SK-MEL-5 (cell line): Measurements from ENCODE around the gene OSR1. TPM values are rescaled to one million over a fixed set of nuclear protein-coding genes. Genes with fewer than 3 reads are reported as not detected.

Experiments used
- DNase-seq: peaks from one replicate; pipeline ENCODE4 v3.0.0-alpha.2; 2016; ENCODE audit warnings: low read depth, low spot score
- in situ Hi-C: cut with HindIII; loops from 2 replicates; pipeline ENCODE4 v1.10.0; 2016; ENCODE audit warnings: low sequenced_read_pairs, high pct_unique_total_duplicates, low pct_unique_long_range_greater_than_20kb
- total RNA-seq: library from RNA; depleted of rRNA; stranded (reverse); fragments of >200 nt; shearing (Covaris generic); gene quantifications from 2 replicates; pipeline ENCODE4 v1.2.3, GENCODE V29; 2014

Gene OSR1
- total RNA-seq, 1 experiment from 2014 or later: not detected

DNA sequence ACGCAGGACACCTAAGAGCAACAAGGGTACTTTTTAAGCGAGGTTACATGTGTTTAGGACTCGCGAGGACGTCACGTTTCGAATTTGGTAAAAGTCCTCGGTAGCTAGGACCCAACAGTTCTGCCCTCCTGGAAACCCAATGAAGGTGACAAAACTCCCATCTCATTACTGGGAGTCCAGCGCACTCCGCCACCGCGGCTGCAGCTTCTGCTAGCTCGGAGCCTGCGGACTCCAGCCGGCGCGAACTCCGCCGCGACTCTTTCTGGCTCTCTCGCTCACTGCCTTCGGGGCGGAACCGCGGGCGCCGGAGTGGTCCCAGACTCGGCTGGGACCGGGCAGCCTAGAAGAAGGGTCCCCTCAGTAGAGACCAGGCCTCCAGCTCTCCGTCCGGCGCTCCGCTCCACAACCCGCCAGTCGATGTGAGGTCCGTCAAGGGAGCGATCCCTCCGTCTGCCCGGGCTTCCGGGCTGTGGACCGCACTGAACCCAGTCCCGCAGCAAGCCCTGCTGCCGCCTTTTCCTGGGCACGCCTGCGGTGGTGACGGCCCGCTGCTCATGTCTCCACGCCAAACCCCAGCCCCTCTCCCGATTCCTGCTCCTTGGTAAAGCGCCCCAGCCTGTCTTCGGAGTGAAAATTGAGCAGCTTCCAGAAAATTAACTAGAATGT is 3.0 kb upstream of the OSR1 start:
- DNase-seq: no peak
- in situ Hi-C loops: no loop called here

DNA sequence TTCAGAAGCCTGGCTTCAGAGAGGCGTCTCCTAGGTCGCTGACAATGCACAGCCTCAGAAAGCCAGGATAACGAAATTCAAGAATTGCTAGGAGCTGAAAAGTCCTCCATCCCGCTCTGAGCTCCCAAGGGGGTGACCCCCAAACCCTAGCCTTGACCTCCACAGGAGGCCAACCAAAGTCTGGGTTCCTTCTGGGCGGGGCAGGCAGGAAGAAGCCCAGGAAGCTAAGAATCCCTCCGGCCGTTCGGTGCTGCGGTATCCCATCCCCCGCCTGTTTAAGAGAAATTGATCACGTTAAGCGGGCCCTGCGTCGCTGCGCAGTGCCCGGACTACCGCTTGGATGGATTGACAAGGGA is 2.5 kb upstream of the OSR1 start:
- DNase-seq: no peak
- in situ Hi-C loops: no loop called here

DNA sequence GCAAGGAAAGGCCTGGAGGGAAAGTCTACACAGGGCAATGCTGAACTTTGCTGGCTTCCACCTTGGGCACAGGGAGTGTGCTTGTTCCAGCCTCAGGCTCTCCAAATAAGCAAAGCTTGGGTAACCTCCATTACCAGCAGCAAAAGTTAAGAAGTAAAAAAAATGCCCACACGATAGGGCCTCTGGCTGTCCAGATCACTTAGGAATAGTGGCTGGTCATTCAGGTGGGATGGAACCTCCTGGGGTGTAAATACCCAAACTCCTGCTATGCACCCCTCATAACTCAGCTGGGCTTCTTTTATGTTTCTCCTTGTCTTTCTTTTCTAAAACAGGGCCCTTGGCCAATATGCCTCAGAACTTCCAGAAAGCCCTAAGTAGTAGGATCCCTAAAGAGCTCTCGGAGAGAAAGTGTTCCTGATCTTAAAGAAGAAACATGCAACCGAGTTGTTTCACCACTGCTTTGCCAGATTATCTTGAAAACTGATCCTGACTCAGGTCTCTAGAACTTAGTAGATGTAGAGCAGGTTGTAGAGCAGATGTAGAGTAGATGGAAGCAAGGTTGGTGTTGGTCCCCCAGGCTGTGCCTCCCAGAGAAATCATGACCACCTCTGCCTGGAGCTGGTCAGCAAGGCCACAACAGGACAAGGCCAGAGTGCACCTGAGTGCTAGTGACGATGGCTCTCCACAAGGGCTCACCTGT is 2.0 kb upstream of the OSR1 start:
- in situ Hi-C loops: no loop called here
- DNase-seq: no peak

DNA sequence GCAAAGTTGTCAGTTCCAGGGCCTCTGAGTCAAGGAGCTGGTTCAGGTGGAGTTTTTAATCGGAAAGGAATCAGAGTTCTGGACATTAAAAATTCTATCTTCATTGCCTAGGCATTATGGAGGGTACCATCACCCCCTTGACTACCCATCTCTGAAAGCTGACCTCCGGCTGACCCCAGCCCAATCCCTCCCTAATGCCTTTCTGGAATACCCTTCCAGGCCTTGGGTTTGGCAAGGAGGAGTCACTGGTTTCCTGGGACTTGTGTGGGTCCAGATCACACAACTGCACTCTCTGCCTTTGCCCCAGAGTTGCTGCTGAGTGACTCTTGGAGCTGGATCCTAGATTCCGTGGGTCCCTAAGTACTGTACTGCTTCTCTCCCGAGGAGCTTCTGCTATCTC is 1.0 kb upstream of the OSR1 start:
- in situ Hi-C loops: no loop called here
- no peak for DNase-seq

DNA sequence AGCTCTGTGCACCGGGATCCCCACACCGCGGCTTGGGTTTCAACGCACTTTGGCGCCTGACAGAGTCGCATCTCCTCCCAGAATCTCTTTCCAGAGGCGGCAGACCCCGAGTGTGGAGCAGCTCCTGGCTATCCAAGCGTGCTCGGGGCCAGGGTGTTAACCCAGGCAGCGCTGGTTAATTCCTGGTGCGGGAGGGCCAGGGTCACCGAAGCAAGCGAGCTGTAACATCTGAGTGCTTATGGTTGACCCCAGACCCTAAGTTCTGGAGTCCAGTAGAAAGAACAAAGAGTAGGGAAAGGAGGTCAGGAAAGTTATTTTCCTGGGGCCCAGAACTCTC is 566 bp upstream of the OSR1 start:
- DNase-seq: no peak

DNA sequence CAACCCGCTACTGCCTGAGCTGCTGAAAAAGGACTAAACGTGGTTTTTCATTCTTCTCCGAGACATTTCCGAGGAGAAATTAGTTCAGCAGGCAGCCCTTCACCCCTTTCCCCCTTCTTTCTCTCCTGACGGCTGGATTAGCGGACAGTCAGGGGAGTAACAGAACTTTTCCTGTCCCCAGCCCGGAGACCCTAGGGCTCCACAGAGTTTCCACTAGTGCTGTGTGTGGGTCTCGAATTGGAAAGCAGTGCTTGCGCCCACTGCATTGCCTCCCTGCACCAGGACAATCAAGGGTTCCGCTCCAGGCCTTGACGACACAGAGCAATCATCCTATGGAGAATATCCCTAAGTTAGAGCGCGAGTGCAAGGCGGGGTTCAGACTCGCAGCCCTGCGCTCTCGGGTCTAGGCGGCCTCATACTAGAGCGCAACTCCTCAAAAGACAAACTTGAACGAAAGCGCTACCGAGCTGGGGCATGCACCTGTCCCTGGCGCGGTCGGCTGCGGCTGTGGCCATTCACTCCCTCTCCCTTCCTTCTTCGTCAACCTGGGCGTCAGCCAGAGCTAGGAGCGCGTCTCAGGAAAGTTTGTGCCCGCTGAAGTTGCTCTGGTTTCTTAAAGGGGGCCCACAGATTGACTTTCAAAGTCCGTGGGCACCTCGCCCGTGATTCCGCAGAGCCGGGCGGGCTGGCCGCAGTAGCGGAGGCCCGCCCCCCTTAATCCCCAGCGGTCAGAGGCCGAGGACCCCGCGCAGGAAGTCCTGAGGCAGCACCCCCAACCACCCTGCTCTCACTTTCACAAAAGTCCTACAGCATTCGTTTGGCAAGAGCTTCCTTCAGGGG is 801 bp downstream of the OSR1 start:
- in situ Hi-C loops: no loop called here
- no peak for DNase-seq

More for the DNA sequence above, 566 bp upstream of the OSR1 start:
- in situ Hi-C loops: no loop called here

DNA sequence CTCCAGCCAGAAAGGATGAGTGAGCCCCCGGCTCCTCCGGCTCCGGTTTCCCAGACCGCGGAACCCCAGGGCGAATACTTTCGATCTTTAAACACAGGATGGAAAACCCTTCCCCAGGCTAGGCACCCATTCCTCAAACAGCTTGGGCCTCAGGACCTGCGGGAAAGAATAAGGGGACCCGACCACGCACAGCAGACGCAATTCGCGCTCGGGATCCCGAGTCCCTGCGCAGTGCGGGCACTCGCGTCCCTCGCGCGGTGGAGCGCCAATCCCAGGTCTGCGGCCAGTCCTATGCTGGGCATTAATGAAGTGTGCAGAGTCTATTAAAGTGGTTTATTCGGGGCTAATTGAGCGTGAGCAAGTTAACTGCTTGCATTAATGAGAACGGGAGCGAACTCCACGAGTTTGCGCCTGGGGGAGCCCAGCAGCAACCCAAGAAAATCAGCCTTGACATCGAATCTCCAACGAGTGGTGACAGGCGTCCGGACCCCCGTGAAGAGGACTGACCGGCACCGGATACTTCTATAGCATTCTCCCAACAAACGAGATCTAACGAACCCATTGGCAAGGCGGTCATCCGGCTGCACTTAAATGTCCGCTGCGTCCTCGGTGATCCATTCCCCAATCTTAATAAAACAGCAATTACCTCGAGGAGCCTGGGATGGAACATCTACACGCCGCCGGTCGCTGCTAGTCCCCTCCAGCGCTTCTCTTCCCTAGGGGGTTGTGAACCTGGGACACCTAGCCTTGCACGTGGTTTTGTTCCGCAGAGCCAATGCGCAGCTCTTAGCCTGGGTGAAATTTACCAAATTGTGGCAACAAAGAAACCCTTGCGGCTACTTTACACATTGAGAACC is 1.6 kb downstream of the OSR1 start:
- in situ Hi-C loops: no loop called here
- DNase-seq: no peak

DNA sequence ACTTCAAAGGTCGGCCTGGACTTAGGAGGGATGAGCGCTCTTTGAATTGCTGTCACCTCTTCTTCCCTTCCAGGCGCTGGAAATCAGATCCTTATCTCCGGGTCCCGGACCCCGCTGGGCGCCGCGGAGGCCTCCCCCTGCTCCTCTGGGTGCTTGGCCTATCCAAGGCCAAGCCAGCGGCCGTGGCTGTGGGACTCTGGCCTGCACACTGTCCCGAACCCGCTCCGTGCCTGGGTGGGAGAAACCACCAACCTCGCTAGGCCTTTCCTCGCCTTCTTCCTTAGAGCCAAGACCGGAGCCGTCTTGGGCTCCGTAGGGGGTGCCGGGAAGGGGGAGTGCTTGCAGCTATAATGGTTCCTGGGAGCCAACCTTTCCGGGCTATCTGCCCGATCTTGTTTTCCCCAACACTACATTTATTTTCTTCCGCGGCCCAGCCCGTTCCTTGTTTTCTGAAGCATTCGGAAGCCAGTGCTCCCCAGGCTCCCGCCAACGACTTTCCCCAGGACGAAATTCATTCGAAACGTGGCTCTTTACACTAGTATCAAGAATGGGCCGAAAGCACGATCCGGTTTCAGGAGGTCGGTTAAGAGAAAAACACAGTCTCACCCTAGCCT is 2.4 kb downstream of the OSR1 start:
- in situ Hi-C loops: no loop called here
- no peak for DNase-seq

DNA sequence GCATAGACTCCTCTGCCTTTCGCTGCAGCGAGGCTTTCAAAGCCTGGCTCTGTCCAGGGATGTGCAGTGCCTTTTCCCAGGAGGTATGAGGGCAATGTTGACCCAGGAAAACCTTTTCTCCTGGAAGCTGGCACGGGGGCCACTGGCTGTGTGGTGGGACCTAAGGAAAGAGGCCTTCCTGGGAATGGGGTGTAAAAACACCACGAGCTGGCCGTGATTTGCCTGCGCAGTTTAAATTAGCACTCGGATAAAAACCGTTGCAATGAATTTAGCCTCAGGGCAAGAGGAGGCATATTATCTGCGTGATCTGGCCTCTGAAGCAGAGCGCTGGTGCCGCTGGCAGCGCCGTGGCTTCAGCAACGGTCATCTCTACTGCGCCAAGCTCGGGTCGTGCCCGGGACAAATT is 3.0 kb downstream of the OSR1 start:
- no peak for DNase-seq
- in situ Hi-C loops: no loop called here

DNA sequence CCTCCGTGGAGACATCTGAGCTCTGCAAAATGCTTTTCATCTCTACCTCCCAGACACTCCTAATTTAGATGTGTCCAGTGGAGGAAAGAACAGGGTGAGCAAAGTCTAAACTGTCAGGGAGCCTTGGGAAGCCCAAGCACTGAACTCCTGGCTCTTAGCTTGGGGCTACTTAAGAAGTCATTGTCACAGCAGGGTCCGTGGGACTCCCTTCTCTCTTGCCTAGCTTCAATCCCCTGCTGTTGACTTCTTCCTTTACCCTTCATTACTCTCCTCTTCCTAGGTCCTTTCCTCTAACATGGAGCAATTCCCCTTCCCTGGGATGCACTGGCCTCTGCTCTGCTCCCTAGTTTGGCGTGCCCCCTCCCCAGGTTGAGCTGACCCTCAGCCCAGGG is 3.4 kb downstream of the OSR1 start:
- DNase-seq: no peak
- in situ Hi-C loops: no loop called here

DNA sequence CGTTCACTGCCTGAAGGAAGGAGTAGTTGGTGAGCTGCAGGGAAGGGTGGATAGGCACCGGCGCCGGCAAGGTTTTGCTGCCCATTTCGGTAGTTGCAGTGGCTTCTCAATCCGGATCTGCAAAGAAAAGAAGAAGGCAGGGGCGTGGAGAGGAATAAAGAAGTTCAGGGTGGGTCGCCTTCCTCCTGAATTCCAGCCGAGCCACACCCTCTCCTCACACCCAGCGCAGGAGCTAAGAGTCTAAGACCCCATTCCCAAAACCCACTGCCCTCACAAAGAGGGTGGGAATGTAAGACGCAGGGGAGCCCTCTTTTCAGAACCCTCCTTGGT is 4.7 kb downstream of the OSR1 start:
- in situ Hi-C loops: no loop called here
- DNase-seq: no peak

DNA sequence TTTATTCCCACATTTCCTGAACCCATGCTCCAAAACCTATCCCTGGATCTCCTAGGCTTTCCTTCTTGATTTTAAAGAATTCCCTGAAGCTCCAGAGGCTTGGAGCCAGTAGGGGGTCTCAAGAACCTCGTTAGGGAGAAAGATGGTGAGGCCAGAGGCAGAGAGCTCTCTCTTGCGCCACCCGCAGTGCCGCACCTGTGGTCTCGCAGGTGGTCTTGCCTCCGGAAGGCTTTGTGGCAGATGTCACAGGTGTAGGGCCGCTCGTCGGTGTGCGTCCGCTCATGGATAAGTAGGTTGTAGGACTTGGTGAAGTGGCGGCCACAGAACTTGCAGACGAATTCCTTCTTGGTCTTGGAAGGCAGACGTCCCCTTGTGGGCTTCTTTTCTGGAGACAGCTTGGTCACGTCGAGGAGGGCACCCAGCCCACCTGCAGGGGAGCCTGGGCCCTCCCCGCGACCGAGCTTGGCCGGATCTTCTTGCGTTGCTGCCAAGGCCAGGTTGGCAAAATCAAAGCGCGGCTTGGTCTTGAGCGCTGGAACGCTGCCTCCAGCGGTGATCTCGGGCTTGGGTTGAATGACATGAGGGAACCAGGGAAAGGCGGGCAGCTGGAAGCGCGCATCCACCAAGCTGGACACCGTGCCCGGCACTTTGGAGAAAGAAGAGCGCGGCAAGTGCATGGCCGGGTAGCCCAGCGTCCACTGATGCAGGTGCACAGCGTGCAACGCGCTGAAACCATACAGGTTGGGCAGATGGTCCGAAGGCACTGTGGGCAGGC is 5.3 kb downstream of the OSR1 start:
- in situ Hi-C loops: no loop called here
- DNase-seq: no peak

DNA sequence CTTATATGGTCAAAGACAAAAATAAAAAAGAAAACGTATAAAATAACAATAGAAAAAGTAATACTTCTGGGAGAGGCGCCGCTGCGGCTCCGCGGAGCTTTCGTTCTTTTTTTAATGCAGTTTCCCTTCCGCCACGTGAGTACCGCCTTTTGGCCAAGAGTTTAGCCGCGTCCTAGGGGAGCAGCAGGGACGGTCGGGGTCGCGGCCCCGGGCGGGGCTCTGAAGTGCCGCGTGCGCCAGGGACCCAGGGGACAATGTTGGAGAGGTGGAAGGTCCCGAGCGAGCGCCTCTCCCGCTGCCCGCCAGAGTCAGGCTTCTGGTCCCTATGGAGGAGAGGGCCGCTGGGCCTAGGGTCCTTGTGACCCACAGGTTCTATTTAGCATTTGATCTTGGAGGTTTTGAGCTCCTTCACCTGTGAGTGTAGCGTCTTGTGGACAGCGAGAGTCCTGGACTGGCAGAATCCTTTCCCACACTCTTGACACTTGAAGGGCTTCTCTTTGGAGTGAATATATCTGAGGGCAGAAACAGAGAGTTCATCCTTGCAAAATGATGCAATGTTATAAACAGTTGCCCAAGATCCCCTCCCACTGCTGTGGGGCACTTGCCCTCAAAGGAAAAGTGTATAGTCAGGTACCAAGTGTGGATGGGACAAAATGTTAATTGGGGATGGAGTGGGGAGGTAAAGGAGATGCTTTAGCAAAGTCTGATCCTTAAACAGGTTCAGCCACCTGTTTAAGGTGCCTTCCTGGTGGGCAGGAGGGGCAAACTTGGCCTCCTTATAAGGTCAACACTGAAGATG is 6.3 kb downstream of the OSR1 start:
- in situ Hi-C loops: no loop called here

DNA sequence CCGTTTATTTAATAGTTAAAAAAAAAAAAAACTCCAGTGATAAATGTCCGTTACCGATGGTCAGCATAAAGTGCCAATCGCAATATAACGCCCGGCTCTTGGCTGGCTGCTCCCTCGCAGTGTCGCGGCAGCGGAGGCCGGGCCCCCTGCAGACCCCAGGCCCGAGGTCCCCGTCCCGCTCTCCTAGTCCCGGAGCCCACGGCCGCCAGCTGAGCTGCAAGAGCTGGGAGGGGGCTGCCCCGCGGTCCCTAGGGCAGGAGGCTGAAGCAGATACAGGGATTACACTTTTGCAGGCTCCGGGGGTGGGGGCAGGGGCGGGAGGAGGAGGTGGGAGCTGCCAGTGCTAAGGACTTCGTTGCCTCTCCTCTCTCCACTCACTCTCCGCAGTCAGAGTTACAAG is 6.9 kb downstream of the OSR1 start:
- DNase-seq: no peak
- in situ Hi-C loops: no loop called here

More for the DNA sequence above, 6.3 kb downstream of the OSR1 start:
- DNase-seq: no peak

DNA sequence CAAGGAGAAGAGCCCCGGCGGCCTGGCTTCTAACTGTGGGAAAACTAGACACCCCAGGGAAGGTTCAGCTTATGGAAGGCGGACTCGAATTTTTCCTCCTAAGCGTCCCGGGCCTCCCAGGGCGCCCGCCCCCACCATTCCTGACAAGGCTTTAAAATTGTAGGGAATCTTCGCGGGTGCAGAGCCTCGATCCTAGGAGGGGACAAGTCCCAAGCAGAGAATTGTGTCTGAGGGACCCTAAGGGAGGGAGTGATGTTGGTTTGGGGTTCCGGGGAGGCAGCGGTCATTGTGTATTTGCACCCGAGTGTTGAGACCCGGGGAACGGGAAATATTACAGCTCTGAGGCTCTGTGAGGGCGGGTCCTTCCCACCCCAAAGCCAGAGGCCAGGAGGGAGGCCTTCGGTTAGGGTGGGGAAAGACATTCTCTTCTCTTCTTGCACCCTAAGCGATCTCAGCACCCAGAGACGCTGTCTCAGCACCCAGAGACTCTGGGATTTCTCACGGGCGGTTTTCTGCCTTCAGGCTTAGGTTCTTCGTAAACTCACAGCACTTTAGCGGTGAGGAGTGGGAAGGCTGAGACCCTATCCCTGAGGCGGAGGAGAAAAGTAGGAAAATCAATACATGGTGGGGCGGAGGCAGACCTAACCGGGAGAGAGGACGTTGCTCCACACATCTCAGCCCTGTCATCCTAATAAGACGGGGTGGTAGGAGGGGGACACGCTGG is 7.6 kb downstream of the OSR1 start:
- in situ Hi-C loops: no loop called here
- no peak for DNase-seq
